ELF-1 (cell line): ENCODE data around the gene ECE1.
"Not testable (repeated sequence)": the region's sequence is repeated elsewhere in the genome, so short reads cannot be mapped to it uniquely, and the experiment has no call there.

Experiments used
- DNase-seq: peaks from one replicate; pipeline ENCODE4 v3.0.0-alpha.2; 2016; ENCODE audit warnings: low read depth, low spot score

The ECE1 gene

GRCh38 chr1:21292984-21293536 is 2.8 kb upstream of the ECE1 start:
- no peak for DNase-seq

GRCh38 chr1:21292503-21292983 is 2.3 kb upstream of the ECE1 start:
- DNase-seq: no peak

GRCh38 chr1:21291964-21292363 is 1.7 kb upstream of the ECE1 start:
- no peak for DNase-seq

GRCh38 chr1:21291184-21291583 is 921 bp upstream of the ECE1 start:
- DNase-seq: no peak

- DNase-seq: no peak
Observed at GRCh38 chr1:21290546-21290944, 282 bp upstream of the ECE1 start.

GRCh38 chr1:21289127-21289526 is 1.1 kb downstream of the ECE1 start:
- no peak for DNase-seq

- no peak for DNase-seq
Observed at GRCh38 chr1:21287905-21288514, 2.3 kb downstream of the ECE1 start.

- DNase-seq: not testable (repeated sequence)
Observed at GRCh38 chr1:21285386-21285785, 4.9 kb downstream of the ECE1 start.

GRCh38 chr1:21285055-21285372 is 5.2 kb downstream of the ECE1 start:
- no peak for DNase-seq

GRCh38 chr1:21284206-21285054 is 5.8 kb downstream of the ECE1 start:
- DNase-seq: peak; percentile 52

- no peak for DNase-seq
Observed at GRCh38 chr1:21283524-21283923, 6.7 kb downstream of the ECE1 start.

GRCh38 chr1:21282020-21282419 is 8.2 kb downstream of the ECE1 start:
- not testable (repeated sequence) for DNase-seq

- DNase-seq: no peak
Observed at GRCh38 chr1:21280482-21280881, 9.8 kb downstream of the ECE1 start.

- no peak for DNase-seq
Observed at GRCh38 chr1:21280011-21280471, 10.2 kb downstream of the ECE1 start.

GRCh38 chr1:21278860-21279845 is 11.1 kb downstream of the ECE1 start:
- DNase-seq: no peak

GRCh38 chr1:21278208-21278859 is 11.9 kb downstream of the ECE1 start:
- peak; percentile 91 for DNase-seq

GRCh38 chr1:21277180-21277579 is 13.1 kb downstream of the ECE1 start:
- DNase-seq: no peak

GRCh38 chr1:21272540-21272939 is 17.7 kb downstream of the ECE1 start:
- DNase-seq: no peak

GRCh38 chr1:21271550-21271949 is 18.7 kb downstream of the ECE1 start:
- no peak for DNase-seq

- DNase-seq: peak; percentile 93
Observed at GRCh38 chr1:21270086-21270689, 20.1 kb downstream of the ECE1 start.
